PC-3 (cell line): ENCODE results near the gene TCF12.

Experiments
- CTCF ChIP-seq: fragments of 300-600 bp; sonication (generic); conservative IDR thresholded peaks from 2 replicates; pipeline ENCODE4 v1.5.1; 2017; ENCODE audit warnings: antibody characterized with exemption, low read depth, mild to moderate bottlenecking, low read length
- EZH2 ChIP-seq: fragments of 300-600 bp; sonication (generic); IDR thresholded peaks from one replicate; pipeline ENCODE4 v1.6.1; 2017; ENCODE audit warnings: antibody characterized with exemption, mild to moderate bottlenecking, low read length; ENCODE audit not compliant: unreplicated experiment

GRCh38 chr15:56936929-56937328, 18.5 kb downstream of the TCF12 start:
- TF ChIP-seq CTCF (no peak), EZH2 (no peak)
